Measurements from ENCODE around the gene RTP2.

GRCh38 chr3:187696021-187696420, 6.3 kb downstream of the RTP2 start:
- no peak for TF ChIP-seq CTCF (tag by site-specific recombination; IDR thresholded peaks at IDR 0.05)
- TF ChIP-seq REPIN1 (tag by site-specific recombination; IDR thresholded peaks at IDR 0.05; ENCODE audit: low read depth): no peak
- TF ChIP-seq ZNF433 (tag by site-specific recombination; IDR thresholded peaks at IDR 0.05; ENCODE audit: low read depth): no peak
- TF ChIP-seq ZFP41 (tag by site-specific recombination; IDR thresholded peaks at IDR 0.05; ENCODE audit: borderline replicate concordance): no peak
- no peak for TF ChIP-seq ZNF398 (tag by site-specific recombination; IDR thresholded peaks at IDR 0.05)
- no peak for TF ChIP-seq ZBTB7A (tag by site-specific recombination; IDR thresholded peaks at IDR 0.05; ENCODE audit: low read depth)
- no peak for TF ChIP-seq ZFP37 (tag by site-specific recombination; IDR thresholded peaks at IDR 0.05)
- TF ChIP-seq ZNF623 (tag by site-specific recombination; IDR thresholded peaks at IDR 0.05): no peak
- no peak for TF ChIP-seq ZNF843 (tag by site-specific recombination; IDR thresholded peaks at IDR 0.05)
- no peak for TF ChIP-seq PRDM1 (tag by site-specific recombination; IDR thresholded peaks at IDR 0.05)
- no peak for TF ChIP-seq ZNF624 (tag by site-specific recombination; IDR thresholded peaks at IDR 0.05)
- TF ChIP-seq ZNF549 (tag by site-specific recombination; IDR thresholded peaks at IDR 0.05): no peak
